ENCODE measurements around the gene DFFA.

The DFFA gene

GRCh38 chr1:10472220-10473144 is at the start of gene DFFA:
Gene DFFA (minus strand): TSS chr1:10472529. CDS start chr1:10472458, 71 bp downstream.
- Mint-ChIP-seq H3K27me3 (ENCODE audit: low read depth) (no peaks in the 10 kb centered on the region), H3K27ac (peak within 1 kb of the TSS; percentile 87), H3K9me3 (no peaks in the 10 kb centered on the region), H3K36me3 (ENCODE audit: low read depth) (peaks cover 9% of the 10 kb centered on the region), H3K4me3 (peak within 1 kb of the TSS; percentile 92), H3K4me1 (ENCODE audit: low read depth) (peaks cover 31% of the 10 kb centered on the region)
- peak; percentile 93 for DNase-seq (ENCODE audit: low spot score)

- no peak overlapping the region for H3K4me3 Mint-ChIP-seq
Measured at GRCh38 chr1:10521537-10522157, 49.3 kb upstream of the DFFA start.

GRCh38 chr1:10520952-10521351 is 48.6 kb upstream of the DFFA start:
- Mint-ChIP-seq H3K9me3 (no peaks in the 10 kb centered on the region), H3K4me1 (ENCODE audit: low read depth) (peaks cover 46% of the 10 kb centered on the region), H3K27ac (peak overlapping the region; percentile 46), H3K36me3 (ENCODE audit: low read depth) (peaks cover 21% of the 10 kb centered on the region), H3K4me3 (no peak overlapping the region), H3K27me3 (ENCODE audit: low read depth) (no peaks in the 10 kb centered on the region)
- DNase-seq (ENCODE audit: low spot score) = no peak

More at GRCh38 chr1:10521537-10522157, 49.3 kb upstream of the DFFA start:
- Mint-ChIP-seq H3K27me3 (ENCODE audit: low read depth) (no peaks in the 10 kb centered on the region), H3K9me3 (no peaks in the 10 kb centered on the region), H3K36me3 (ENCODE audit: low read depth) (peaks cover 21% of the 10 kb centered on the region), H3K4me1 (ENCODE audit: low read depth) (peaks cover 41% of the 10 kb centered on the region), H3K27ac (no peak overlapping the region)
- no peak for DNase-seq (ENCODE audit: low spot score)

GRCh38 chr1:10520497-10520896 is 48.2 kb upstream of the DFFA start:
- Mint-ChIP-seq H3K27me3 (ENCODE audit: low read depth) (no peaks in the 10 kb centered on the region), H3K9me3 (no peaks in the 10 kb centered on the region), H3K4me3 (no peak overlapping the region), H3K4me1 (ENCODE audit: low read depth) (peaks cover 51% of the 10 kb centered on the region), H3K27ac (no peak overlapping the region), H3K36me3 (ENCODE audit: low read depth) (peaks cover 21% of the 10 kb centered on the region)
- DNase-seq (ENCODE audit: low spot score) = no peak

GRCh38 chr1:10519016-10519417 is 46.7 kb upstream of the DFFA start:
- H3K9me3 Mint-ChIP-seq = no peaks in the 10 kb centered on the region
- peaks cover 48% of the 10 kb centered on the region for H3K4me1 Mint-ChIP-seq (ENCODE audit: low read depth)
- peaks cover 20% of the 10 kb centered on the region for H3K36me3 Mint-ChIP-seq (ENCODE audit: low read depth)
- H3K27ac Mint-ChIP-seq = no peak overlapping the region
- H3K27me3 Mint-ChIP-seq (ENCODE audit: low read depth) = no peaks in the 10 kb centered on the region
- DNase-seq (ENCODE audit: low spot score) = no peak
- no peak overlapping the region for H3K4me3 Mint-ChIP-seq

- peaks cover 56% of the 10 kb centered on the region for H3K4me1 Mint-ChIP-seq (ENCODE audit: low read depth)
- H3K36me3 Mint-ChIP-seq (ENCODE audit: low read depth) = peaks cover 19% of the 10 kb centered on the region
Measured at GRCh38 chr1:10517677-10517982, 45.3 kb upstream of the DFFA start.

GRCh38 chr1:10516925-10517676 is 44.8 kb upstream of the DFFA start:
- Mint-ChIP-seq H3K27ac (no peak overlapping the region), H3K36me3 (ENCODE audit: low read depth) (peaks cover 21% of the 10 kb centered on the region), H3K9me3 (no peaks in the 10 kb centered on the region), H3K27me3 (ENCODE audit: low read depth) (no peaks in the 10 kb centered on the region), H3K4me3 (no peak overlapping the region), H3K4me1 (ENCODE audit: low read depth) (peaks cover 54% of the 10 kb centered on the region)
- DNase-seq (ENCODE audit: low spot score) = no peak

More at GRCh38 chr1:10517677-10517982, 45.3 kb upstream of the DFFA start:
- no peaks in the 10 kb centered on the region for H3K27me3 Mint-ChIP-seq (ENCODE audit: low read depth)
- no peak for DNase-seq (ENCODE audit: low spot score)
- no peak overlapping the region for H3K27ac Mint-ChIP-seq
- H3K4me3 Mint-ChIP-seq = no peak overlapping the region
- no peaks in the 10 kb centered on the region for H3K9me3 Mint-ChIP-seq

- DNase-seq (ENCODE audit: low spot score) = no peak
- Mint-ChIP-seq H3K4me3 (no peak overlapping the region), H3K27me3 (ENCODE audit: low read depth) (no peaks in the 10 kb centered on the region), H3K4me1 (ENCODE audit: low read depth) (peaks cover 52% of the 10 kb centered on the region), H3K9me3 (no peaks in the 10 kb centered on the region), H3K36me3 (ENCODE audit: low read depth) (peaks cover 22% of the 10 kb centered on the region), H3K27ac (no peak overlapping the region)
Measured at GRCh38 chr1:10515976-10516750, 43.8 kb upstream of the DFFA start.

- H3K27me3 Mint-ChIP-seq (ENCODE audit: low read depth) = no peaks in the 10 kb centered on the region
- DNase-seq (ENCODE audit: low spot score) = no peak
- peak overlapping the region; percentile 11 for H3K4me3 Mint-ChIP-seq
- H3K27ac Mint-ChIP-seq = peak overlapping the region; percentile 64
- H3K4me1 Mint-ChIP-seq (ENCODE audit: low read depth) = peaks cover 51% of the 10 kb centered on the region
- H3K36me3 Mint-ChIP-seq (ENCODE audit: low read depth) = peaks cover 18% of the 10 kb centered on the region
- no peaks in the 10 kb centered on the region for H3K9me3 Mint-ChIP-seq
Measured at GRCh38 chr1:10515301-10515975, 43.1 kb upstream of the DFFA start.

GRCh38 chr1:10514490-10515235 is 42.3 kb upstream of the DFFA start:
- Mint-ChIP-seq H3K27ac (peak overlapping the region; percentile 29), H3K4me3 (peak overlapping the region; percentile 36), H3K36me3 (ENCODE audit: low read depth) (peaks cover 20% of the 10 kb centered on the region), H3K9me3 (no peaks in the 10 kb centered on the region), H3K27me3 (ENCODE audit: low read depth) (no peaks in the 10 kb centered on the region), H3K4me1 (ENCODE audit: low read depth) (peaks cover 59% of the 10 kb centered on the region)
- DNase-seq (ENCODE audit: low spot score) = no peak

- Mint-ChIP-seq H3K4me1 (ENCODE audit: low read depth) (peaks cover 64% of the 10 kb centered on the region), H3K27ac (peak overlapping the region; percentile 99), H3K4me3 (peak overlapping the region; percentile 53), H3K9me3 (no peaks in the 10 kb centered on the region), H3K36me3 (ENCODE audit: low read depth) (peaks cover 18% of the 10 kb centered on the region), H3K27me3 (ENCODE audit: low read depth) (no peaks in the 10 kb centered on the region)
- no peak for DNase-seq (ENCODE audit: low spot score)
Measured at GRCh38 chr1:10513199-10513598, 40.9 kb upstream of the DFFA start.

- DNase-seq (ENCODE audit: low spot score) = no peak
- Mint-ChIP-seq H3K4me3 (peak overlapping the region; percentile 83), H3K4me1 (ENCODE audit: low read depth) (peaks cover 70% of the 10 kb centered on the region), H3K27ac (peak overlapping the region; percentile 99), H3K9me3 (no peaks in the 10 kb centered on the region), H3K27me3 (ENCODE audit: low read depth) (no peaks in the 10 kb centered on the region), H3K36me3 (ENCODE audit: low read depth) (peaks cover 19% of the 10 kb centered on the region)
Measured at GRCh38 chr1:10511494-10511885, 39.2 kb upstream of the DFFA start.

Measured in T-helper 2 cell treated with Interferon-gamma antibody and Interleukin-4, amounts not matched to agents 5 μg/mL and 100 μg/mL, for 36 hours (primary cell).